C4-2B (cell line): ENCODE measurements around the gene PRODH.
A peak's percentile ranks its signal among the peaks of the same experiment; 100 is the strongest.
"Not testable (repeated sequence)": the region's sequence is repeated elsewhere in the genome, so short reads cannot be mapped to it uniquely, and the experiment has no call there.

Experiments
- H3K27ac ChIP-seq: fragments of 450-650 bp; 2 replicates; pipeline ENCODE4 v1.5.1; 2017
- ZFX ChIP-seq: fragments of 450-650 bp; IDR thresholded peaks from 2 replicates; pipeline ENCODE4 v1.6.1; 2017
- TF ChIP-seq, protein P1 (sequence below): fragments of 450-650 bp; conservative IDR thresholded peaks from 2 replicates; pipeline ENCODE4 v1.5.1; 2017; ENCODE audit warnings: mild to moderate bottlenecking

The PRODH gene

DNA sequence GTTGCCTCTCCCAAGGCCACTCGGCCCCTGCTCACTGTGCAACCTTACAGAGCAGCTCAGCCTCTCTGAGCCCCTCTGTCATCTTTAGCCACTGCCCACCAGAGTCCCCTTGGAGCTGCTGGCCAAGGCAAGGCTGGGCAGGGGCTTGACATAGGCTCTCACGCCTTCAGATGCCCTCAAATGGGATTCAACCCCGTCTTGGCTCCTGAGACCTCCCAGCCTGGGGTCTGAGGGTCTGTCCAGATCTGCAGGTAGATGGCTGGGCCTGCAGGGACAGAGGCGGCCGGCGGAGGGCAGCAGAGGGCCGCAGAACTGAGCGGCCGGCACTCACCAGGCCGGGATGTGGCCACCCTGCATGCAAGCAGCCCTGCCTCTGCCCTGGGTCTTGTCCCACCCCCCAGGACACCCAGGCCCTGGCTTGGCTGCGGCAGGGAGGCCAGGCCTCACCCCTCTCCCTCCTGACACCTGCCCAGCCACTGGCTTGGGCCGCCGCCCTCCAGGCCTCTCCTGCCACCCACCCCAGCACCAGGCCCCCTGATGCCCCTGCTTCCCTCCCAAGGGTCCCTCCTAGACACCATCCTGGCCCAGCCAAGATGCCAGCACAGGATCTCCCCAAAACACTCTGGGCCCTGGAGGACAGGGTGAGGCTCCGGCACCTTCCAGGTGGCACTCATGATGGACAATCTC, 18.4 kb upstream of the PRODH start:
- TF ChIP-seq, protein P1, sequence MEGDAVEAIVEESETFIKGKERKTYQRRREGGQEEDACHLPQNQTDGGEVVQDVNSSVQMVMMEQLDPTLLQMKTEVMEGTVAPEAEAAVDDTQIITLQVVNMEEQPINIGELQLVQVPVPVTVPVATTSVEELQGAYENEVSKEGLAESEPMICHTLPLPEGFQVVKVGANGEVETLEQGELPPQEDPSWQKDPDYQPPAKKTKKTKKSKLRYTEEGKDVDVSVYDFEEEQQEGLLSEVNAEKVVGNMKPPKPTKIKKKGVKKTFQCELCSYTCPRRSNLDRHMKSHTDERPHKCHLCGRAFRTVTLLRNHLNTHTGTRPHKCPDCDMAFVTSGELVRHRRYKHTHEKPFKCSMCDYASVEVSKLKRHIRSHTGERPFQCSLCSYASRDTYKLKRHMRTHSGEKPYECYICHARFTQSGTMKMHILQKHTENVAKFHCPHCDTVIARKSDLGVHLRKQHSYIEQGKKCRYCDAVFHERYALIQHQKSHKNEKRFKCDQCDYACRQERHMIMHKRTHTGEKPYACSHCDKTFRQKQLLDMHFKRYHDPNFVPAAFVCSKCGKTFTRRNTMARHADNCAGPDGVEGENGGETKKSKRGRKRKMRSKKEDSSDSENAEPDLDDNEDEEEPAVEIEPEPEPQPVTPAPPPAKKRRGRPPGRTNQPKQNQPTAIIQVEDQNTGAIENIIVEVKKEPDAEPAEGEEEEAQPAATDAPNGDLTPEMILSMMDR = peak; percentile 81

DNA sequence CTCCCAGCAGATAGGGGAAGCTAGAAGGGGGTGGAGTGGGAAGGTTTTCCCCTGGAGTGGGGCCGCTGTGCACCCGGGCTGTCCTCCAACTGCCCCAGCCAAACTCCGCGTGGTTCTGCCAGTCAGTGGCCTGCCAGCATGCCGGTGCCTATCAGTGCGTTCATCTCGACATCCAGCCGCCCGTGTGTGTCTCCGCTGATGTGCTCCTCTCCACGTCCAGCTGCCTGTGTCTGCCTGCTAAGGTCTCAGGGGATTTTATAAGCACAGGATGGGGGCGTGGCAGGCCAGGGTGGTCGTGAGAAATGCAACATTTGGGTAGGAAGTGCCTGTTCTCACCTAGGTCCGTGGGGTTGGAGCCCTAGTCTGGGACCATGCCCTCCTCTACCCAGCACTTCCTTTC, 17.0 kb upstream of the PRODH start:
- not testable (repeated sequence) for H3K27ac ChIP-seq

More for the DNA sequence above, 18.4 kb upstream of the PRODH start:
- H3K27ac ChIP-seq = not testable (repeated sequence)

DNA sequence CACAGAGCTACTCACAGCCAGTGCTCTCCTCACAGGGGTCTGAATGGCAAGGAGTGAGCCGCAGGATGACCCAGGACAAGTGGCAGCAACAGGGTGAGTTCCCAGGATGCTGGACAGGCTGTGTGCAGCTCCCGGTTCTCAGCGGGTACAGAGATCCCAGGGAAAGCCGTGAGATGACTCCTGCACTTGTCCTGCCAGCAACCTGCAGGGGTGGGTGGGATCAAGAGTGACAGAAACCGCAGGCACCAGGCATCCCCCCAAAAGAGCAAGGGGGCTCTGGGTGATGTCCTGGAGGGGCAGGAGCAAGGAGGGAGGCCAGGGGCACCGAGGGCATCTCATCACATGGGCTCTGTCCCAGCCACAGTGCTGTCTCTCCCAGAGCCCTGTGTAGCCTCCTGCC, 15.9 kb upstream of the PRODH start:
- TF ChIP-seq ZFX = no peak
- TF ChIP-seq, protein P1 = no peak
- no peak overlapping the region for H3K27ac ChIP-seq

DNA sequence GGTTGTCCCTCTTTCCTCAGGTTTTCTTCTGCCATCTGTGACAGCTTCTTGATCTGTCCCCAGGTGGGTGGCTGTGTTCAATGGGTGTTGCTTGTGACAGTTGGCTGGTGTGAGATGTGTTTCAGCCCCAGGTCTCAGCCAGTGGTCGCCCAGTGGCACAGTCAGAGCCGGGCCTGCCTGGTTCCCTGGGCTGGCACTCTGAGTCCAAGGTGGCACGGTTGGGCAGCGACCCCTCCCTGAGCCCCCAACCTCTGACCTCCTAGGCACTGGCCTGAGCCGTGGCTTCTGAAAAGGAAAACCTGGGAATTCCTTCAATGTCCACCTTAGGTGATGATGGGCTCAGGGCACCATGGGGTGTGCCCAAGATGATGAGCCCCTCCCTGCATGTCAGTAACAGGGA, 14.0 kb upstream of the PRODH start:
- H3K27ac ChIP-seq = no peak overlapping the region
- TF ChIP-seq, protein P1 = no peak
- no peak for TF ChIP-seq ZFX

DNA sequence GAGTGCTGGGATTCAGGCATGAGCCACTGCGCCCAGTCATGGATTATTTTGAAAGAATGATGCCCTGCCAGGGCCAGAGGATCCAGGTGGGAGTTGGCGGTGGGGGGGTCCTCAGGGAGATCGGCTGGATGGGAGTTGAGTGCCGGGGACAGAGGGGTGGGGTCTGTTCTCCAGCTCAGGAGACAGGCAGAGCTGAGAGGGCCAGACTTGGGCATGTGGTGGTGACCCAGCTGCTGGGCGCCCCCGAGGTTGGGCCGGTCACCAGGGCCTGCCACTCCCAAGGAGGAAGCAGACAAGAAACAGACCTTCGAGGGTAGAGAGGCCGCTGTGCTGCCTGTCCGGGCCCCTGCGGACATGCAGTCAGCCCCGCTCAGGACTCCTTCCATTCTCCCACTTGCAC, 11.8 kb upstream of the PRODH start:
- TF ChIP-seq, protein P1 = no peak
- TF ChIP-seq ZFX = no peak
- no peak overlapping the region for H3K27ac ChIP-seq

DNA sequence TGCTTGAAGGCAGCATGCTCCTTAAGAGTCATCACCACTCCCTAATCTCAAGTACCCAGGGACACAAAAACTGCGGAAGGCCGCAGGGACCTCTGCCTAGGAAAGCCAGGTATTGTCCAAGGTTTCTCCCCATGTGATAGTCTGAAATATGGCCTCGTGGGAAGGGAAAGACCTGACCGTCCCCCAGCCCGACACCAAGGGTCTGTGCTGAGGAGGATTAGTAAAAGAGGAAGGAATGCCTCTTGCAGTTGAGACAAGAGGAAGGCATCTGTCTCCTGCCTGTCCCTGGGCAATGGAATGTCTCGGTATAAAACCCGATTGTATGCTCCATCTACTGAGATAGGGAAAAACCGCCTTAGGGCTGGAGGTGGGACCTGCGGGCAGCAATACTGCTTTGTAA, 11.0 kb upstream of the PRODH start:
- H3K27ac ChIP-seq = not testable (repeated sequence)

DNA sequence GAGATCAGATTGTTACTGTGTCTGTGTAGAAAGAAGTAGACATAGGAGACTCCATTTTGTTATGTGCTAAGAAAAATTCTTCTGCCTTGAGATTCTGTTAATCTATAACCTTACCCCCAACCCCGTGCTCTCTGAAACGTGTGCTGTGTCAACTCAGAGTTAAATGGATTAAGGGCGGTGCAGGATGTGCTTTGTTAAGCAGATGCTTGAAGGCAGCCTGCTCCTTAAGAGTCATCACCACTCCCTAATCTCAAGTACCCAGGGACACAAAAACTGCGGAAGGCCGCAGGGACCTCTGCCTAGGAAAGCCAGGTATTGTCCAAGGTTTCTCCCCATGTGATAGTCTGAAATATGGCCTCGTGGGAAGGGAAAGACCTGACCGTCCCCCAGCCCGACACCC, 2.6 kb upstream of the PRODH start:
- H3K27ac ChIP-seq = not testable (repeated sequence)

DNA sequence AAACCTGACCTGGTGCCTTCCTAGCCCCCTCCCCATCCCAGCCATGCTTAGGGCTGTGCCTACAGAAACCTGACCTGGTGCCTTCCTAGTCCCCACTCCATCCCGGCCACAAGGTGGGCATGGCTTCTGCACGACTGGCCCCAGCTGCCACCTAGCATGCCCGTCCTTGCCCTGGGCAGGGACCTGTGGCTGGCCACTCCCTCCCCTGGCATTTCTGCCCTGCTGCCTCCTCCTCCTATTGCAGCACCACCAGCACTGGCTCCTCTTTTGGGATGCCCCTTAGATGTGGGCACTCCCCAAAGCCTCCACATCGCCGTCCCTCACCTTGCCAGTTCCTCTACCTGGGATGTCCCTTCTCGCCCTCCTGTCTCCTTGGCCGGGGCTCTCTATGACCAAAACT, 1.4 kb downstream of the PRODH start:
- not testable (repeated sequence) for H3K27ac ChIP-seq

DNA sequence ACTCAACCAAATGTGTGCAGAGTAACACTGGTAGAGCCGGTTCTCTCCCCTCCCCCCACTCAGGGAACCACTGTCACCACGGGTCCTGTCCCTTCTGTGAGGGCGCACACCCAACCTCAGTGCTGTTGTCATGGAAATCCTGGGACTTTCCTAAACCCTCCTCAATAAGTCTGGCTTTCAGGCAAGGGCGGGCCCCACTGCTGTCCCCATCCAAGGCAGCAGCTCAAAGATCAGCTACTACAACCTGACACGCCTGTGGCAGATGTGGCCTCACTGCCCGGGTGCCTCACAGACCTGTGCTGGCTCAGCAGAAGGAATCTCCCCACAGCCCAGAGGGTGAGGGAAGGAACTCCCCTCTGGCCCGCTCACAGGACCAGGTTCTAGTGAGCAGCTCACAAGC, 2.2 kb downstream of the PRODH start:
- no peak overlapping the region for H3K27ac ChIP-seq
- TF ChIP-seq ZFX = no peak
- TF ChIP-seq, protein P1 = no peak
